Stimulated activated CD4-positive, alpha-beta T cell treated with anti-CD3 and anti-CD28 coated beads, Interleukin-4, amount 100 ng/mL, for 4 hours (primary cell): ENCODE data around the gene COX4I1.

ENCODE experiments used
- DNase-seq, 2 experiments: peaks; one replicate each; pipeline ENCODE4 v3.0.0-alpha.2; 2020

Gene COX4I1

DNA sequence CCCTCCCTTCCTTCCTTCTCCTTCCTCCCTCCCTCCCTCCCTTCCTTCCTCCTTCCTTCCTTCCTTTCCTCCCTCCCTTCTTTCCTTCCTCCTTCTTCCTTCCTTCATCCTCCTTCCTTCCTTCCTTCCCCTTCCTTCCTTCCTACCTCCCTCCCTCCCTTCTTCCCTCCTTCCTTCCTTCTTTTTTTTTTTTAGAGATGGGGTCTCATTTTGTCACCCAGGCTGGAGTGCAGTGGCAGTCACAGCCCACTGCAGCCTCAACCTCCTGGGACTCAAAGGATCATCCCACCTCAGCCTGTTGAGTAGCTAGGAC lies 44.6 kb downstream of the COX4I1 start:
- no peak for DNase-seq

DNA sequence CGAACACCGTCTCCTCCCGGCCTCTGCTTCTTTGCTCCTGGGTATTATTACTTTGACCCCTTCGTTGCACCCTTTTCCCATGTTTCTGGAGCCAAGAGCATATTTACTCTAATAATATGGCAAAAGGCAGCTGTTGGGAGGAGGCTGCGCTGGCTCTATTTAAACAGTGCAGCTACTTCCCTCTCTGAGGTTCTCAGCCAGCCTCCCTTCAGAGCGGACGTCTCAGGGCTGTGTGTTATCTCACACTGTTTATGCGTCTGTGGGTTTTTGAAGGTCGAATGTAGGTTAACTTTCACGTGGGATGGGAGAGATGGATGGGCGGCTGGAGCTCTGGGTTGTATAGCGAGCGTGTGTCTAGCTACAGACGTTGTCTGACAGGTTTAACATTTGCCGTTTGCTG lies 45.3 kb downstream of the COX4I1 start:
- DNase-seq = no peak

DNA sequence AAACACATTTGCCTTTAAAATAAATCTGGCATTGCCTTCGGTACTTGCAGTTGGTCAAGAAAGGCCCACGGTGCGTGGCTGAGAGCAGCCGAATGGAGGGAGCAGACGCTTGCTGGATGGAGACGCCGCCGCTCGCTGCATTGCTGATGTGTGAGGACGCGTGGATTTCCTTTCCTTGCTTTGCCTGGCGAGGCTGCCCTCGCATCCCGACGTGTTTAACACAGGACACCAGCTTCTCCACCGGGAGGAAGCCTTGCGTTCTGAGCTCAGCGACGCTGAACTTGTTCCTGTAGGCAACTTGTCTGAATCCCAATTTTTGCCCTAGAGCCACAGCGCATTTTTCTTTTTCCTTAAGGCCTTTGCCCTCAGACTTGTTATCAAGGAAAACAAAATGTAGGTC lies 45.8 kb downstream of the COX4I1 start:
- no peak for DNase-seq

DNA sequence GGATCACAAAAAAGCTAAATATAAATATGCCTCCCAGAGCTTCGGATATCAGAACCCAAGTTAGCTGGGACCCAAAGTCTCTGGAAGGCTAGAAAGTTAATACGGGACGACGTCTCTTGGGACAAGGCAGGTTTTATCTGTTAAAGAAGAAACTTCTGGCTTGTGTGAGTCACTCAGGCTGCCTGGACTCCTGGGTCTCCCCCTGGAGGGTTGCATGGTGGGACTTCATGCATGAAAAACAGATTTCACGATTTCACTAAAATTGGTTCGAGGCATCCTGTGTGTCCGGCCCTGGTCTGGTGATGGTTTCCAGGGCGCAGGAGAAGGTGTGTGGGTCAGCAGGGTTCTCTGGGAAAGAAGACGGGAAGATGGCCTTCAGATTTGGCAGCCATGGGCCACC lies 47.0 kb downstream of the COX4I1 start:
- DNase-seq = no peak

DNA sequence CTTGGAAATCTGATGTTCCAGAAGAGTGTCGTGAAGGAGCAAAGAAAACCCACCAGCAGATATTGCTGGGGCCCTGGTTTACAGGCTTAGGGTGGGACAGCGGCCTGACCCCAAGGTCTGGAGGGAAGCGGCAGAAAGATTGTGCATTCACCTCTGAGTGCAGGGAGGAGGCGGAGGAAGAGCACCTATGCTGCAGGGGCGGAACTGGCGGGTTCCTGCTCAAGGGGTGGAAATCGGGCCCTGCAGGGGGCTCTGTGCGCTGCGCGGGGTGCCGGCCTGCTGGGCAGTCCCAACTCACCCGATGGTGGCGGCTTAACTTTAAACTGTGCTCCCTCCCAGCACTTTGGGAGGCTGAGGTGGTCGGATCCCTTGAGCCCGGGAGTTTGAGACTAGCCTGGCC lies 47.5 kb downstream of the COX4I1 start:
- DNase-seq = no peak

DNA sequence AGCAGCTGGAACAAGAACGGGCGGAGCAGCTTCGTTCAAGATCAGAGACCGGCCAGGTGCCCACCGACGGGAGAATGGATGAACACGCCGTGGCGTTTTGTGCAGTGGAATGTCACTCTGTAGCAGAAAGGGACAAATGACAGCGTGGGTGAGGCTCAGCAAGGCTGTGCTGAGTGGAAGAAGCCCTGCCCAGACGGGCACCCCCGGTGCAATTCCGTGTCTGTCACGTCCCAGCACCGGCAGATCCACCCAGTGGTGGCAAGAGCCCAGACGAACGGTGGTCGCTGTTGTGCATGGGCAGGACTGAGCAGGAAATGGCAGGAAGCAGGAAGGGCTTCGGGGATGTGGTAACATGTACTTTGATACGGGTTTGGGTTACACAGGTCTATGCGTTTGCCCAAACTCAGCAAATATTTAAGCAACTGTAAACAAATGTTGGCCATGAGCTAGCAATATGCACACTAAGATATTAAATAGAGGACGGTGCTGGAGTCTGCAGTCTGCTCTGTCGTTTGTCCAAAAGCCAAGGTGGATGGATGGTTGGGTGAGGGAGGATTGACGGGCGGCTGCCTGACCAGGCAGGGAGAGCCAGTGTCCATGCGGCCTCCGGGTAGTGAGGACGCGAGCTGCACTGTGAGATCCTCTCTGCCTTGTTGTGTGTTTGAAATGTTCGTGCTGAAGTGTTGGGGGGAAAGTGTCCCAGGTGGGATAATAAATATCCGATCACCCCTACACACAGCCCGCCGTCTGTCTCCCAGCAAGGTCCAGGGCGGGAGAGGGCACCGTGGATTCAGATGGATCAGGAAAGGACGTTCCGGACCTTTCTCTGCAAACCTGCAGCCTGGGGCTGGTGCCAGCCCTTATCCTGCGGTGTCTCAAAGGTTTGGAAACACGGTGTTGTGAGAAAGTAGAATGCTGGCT lies 48.4 kb downstream of the COX4I1 start:
- no peak for DNase-seq

DNA sequence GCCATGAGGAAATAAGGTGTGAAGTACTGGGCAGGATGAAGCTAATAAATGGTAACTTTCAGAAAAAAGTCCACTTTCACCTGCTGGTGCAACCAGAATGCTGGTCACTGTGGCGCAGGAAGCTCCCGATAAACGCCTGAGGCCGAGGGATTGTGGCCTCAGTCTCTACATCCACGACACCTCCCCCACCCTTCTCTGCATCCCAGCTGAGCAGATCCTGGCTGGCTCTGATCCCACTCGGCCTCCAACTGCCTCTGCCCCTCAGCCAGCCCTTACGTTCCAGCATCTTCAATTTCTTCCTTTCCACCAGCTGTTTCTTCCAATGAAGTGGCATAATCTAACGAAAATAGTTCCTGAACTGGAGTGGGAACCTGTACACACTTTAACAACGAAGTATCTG lies 49.5 kb downstream of the COX4I1 start:
- no peak for DNase-seq

DNA sequence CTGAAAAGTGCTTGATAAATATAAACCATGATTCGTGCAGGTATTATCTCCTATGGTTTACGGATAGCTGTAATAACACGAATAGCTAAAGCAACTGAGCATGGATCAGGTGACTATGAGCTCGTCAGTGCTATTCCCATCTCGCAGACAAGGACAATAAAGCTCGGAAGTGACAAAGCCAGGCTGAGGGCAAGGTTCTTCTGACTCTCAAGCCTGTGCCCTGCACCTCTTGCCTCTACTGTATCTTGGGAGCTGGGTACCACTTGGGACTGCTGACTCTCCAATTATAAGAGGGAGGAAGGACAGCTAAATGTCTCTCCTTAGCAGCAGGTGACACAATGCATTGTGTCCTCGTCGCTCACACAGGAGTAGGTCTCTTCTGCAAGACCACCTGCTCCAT lies 49.9 kb downstream of the COX4I1 start:
- no peak for DNase-seq

DNA sequence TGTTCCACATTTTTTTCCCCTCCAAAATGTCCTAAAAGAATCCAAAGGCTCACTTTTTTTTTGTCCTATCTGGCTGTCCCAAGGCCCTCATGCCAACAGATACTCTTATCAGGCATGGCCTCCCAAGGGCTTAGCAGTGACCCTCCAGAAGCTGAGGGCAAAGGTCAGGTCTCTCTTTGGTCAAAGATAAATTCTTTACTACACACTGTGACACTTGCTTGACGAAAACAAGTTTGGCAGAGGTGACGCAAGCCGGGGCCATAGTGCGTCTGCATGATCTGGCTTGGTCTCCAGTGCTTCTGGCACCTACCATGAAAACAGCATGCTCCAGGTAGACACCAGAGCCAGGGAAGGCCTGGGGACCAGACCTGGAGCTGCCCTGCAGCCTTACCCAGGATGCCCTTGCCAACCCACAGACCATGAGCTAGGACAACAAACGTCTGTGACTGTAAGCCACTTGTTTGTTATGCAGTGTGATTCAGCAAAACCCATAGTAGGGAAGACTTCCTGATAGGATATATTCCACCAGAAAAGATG lies 50.9 kb downstream of the COX4I1 start:
- DNase-seq = no peak

DNA sequence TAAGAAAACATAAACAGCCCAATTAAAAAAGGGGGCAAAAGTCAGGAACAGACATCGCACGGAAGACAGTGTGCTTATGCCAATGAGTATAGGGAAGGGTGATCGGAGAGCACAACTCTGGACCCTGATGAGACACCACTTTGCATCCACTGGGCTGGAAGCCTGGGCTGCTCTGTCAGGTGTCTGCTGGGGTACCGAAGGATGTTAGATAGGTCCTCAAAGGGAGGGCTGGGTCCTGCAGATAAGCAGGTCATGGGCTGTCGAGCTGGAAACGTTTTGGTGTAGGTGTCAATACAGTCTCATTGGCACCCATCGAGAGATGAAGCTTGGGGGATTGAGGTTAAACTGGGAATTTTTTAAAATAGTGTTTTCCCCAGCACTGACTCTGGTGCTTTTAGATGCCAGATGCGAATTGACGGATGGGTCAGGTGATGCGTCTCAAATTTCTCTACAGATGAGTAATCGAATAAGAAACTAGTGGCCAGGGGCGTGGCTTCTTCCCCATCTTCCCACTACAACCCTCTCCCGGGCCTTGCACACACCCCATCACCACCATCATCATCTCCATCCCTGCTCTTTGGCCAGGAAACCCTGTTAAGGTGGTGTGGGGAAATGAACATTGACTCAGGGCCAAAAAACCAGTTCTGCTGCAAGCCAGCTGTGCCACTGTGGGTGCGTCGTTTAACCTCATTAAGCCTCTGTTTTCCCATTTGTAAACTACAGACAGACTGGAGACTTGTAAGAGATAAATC lies 51.7 kb downstream of the COX4I1 start:
- no peak for DNase-seq

DNA sequence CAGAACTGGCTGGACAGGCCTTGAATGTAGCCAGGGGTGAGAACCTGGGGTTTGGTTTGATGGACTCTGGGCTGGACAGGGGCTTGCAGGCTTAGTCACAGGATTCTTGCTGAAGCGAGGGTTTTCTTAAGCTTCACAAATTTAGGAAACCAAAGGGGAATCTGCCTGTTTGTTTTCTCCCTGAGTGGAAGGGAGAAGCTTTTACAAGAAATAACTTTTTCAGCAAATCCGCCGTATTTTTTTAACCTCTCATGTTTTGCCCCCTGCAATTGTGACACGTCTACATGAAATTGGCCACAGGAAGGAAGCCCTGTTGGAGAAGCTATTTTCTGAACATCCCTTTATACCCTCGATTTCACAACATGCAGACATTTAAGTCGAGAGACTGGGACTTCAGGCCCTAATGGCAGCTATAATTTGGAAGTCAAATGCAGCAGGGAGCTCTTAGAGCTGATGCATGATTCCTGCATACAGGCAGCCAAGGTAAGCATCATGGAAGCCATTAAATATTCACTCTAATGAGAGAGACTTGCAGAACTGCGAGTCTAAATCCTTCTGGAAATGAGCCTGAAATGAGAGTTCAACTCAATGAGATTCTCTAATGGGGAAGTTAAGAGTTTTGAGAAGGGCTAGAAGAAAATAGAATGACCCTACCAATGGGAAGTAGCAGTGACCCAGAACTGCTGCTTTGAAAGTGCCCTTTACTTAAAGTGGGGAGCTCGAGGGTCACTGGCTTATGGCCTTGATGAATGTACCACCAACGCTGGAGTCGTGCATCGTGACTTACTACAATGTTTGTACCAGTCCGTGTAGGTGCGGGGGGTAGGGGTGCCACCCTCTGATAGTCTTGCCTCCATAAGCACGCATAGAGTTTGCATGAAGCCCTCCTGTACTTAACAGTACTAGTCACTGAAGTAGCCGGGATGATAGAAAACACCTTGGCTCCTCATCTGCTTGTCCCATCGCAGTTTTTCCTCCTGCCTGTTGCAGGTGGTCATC lies 54.4 kb downstream of the COX4I1 start:
- no peak for DNase-seq

DNA sequence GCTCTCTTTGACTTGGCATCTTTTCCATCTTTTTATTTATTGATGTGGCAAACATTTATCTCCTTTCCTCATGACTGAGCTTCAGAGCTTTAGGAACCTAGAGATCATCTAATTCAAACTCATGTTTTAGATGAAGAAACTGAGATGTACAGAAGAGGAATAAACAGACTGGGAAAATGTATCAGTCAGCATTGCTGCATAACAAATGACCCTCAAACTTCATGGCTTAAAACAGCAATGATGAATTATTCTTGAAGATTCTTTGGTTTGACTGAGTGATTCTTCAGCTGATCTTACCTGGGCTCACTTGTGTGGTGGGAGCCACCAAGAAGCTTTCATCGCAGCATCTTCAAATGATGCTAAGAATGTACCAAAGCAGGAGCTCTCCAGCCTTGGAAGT lies 55.4 kb downstream of the COX4I1 start:
- DNase-seq = no peak

DNA sequence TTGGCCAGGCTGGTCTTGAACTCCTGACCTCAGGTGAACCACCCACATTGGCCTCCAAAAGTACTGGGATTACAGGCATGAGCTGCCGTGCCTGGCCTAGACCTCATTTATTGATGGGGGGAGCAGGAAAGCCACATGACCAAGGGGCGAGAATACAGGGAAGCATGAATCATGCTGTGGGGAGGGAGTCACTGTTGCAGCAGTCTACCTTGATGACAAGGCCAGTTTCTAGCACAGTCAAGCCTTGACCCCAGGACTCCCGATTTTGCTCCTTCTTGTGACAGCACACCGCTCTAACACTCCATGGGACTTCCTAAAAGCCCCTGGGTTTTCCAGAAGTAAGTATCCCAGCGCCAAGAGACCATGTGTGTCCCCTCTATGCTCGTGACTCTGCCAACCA lies 56.6 kb downstream of the COX4I1 start:
- no peak for DNase-seq

DNA sequence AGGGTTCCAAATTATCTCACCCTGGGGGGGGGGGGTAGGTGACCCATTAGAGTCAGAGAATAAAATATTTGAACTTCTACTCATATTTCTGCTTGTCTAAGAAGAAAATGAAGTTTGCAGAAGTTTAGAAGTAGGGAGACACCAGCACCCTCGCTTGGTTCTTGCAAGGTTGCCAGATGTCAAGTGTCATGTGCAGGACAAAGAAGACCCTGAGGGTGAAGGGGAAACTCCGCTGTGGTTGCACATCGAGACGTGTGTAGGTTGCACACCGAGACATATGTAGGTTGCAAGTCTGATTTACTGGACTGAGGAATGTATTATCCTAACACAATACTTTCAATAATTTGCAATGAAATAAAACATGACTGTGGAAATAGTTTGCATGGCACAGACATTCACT lies 57.1 kb downstream of the COX4I1 start:
- no peak for DNase-seq
